Trophoblast cell (in vitro differentiated cells and primary cell): ENCODE data around the gene TXNL1.
"Not testable (repeated sequence)": the region's sequence is repeated elsewhere in the genome, so short reads cannot be mapped to it uniquely, and the experiment has no call there.

ENCODE experiments used
- DNase-seq, 2 donors: peaks; one replicate each; pipeline ENCODE4 v3.0.0-alpha.2; 2016
- H2AFZ ChIP-seq: 2 replicates; pipeline ENCODE4 v1.6.1; 2013; ENCODE audit warnings: low read length, moderate library complexity, mild to moderate bottlenecking; ENCODE audit not compliant: insufficient read depth, poor library complexity
- H2AK5ac ChIP-seq: 2 replicates; pipeline ENCODE4 v1.6.1; 2013; ENCODE audit warnings: mild to moderate bottlenecking, low read length
- H2BK120ac ChIP-seq: 2 replicates; pipeline ENCODE4 v1.6.1; 2013; ENCODE audit warnings: low read length, mild to moderate bottlenecking, moderate library complexity; ENCODE audit not compliant: insufficient read depth, poor library complexity
- H2BK12ac ChIP-seq: 2 replicates; pipeline ENCODE4 v1.6.1; 2013; ENCODE audit warnings: mild to moderate bottlenecking, low read length, moderate library complexity
- H2BK5ac ChIP-seq: 2 replicates; pipeline ENCODE4 v1.6.1; 2013; ENCODE audit warnings: low read length, low read depth, moderate library complexity, mild to moderate bottlenecking; ENCODE audit not compliant: poor library complexity
- H3K14ac ChIP-seq: 2 replicates; pipeline ENCODE4 v1.6.1; 2013; ENCODE audit warnings: mild to moderate bottlenecking, low read length
- H3K18ac ChIP-seq: 2 replicates; pipeline ENCODE4 v1.6.1; 2013; ENCODE audit warnings: mild to moderate bottlenecking, low read length
- H3K23ac ChIP-seq: 2 replicates; pipeline ENCODE4 v1.6.1; 2013; ENCODE audit warnings: low read length
- H3K27ac ChIP-seq: 2 replicates; pipeline ENCODE4 v1.5.1; 2013; ENCODE audit warnings: low read depth, mild to moderate bottlenecking, inconsistent platforms, low read length, moderate library complexity
- H3K27me3 ChIP-seq: 2 replicates; pipeline ENCODE4 v1.6.1; 2013; ENCODE audit warnings: inconsistent platforms, mild to moderate bottlenecking, low read length, moderate library complexity; ENCODE audit not compliant: insufficient read depth
- H3K36me3 ChIP-seq, 2 experiments: 1 replicate in 1 of 2; 2 replicates in 1 of 2; pipeline ENCODE4 v1.6.1; 2013; ENCODE audit warnings: low read length in 2 of 2, mild to moderate bottlenecking in 2 of 2, moderate library complexity in 1 of 2; ENCODE audit not compliant: insufficient read depth in 2 of 2, control insufficient read depth in 1 of 2
- H3K4ac ChIP-seq: 2 replicates; pipeline ENCODE4 v1.6.1; 2013; ENCODE audit warnings: low read depth, mild to moderate bottlenecking, low read length, moderate library complexity
- H3K4me1 ChIP-seq, 2 experiments: 1 replicate in 1 of 2; 2 replicates in 1 of 2; pipeline ENCODE4 v1.6.1; 2013; ENCODE audit warnings: low read length in 2 of 2, mild to moderate bottlenecking in 2 of 2, moderate library complexity in 1 of 2; ENCODE audit not compliant: insufficient read depth in 2 of 2, control insufficient read depth in 1 of 2
- H3K4me2 ChIP-seq: 2 replicates; pipeline ENCODE4 v1.6.1; 2013; ENCODE audit warnings: inconsistent platforms, mild to moderate bottlenecking, low read length, moderate library complexity
- H3K4me3 ChIP-seq: 2 replicates; pipeline ENCODE4 v1.5.1; 2013; ENCODE audit warnings: mild to moderate bottlenecking, low read depth, low read length, inconsistent platforms
- H3K79me1 ChIP-seq: one replicate; pipeline ENCODE4 v1.6.1; 2013; ENCODE audit warnings: low read length
- H3K79me2 ChIP-seq: 2 replicates; pipeline ENCODE4 v1.6.1; 2013; ENCODE audit warnings: low read length, mild to moderate bottlenecking; ENCODE audit not compliant: control insufficient read depth, insufficient read depth, poor library complexity
- H3K9ac ChIP-seq: 2 replicates; pipeline ENCODE4 v1.6.1; 2013; ENCODE audit warnings: mild to moderate bottlenecking, low read length
- H3K9me3 ChIP-seq: 2 replicates; pipeline ENCODE4 v1.6.1; 2013; ENCODE audit warnings: low read depth, mild to moderate bottlenecking, control low read depth, inconsistent platforms, low read length; ENCODE audit not compliant: insufficient read depth
- H4K12ac ChIP-seq: 2 replicates; pipeline ENCODE4 v1.6.1; 2013; ENCODE audit warnings: low read depth, mild to moderate bottlenecking, low read length, moderate library complexity
- H4K8ac ChIP-seq: 2 replicates; pipeline ENCODE4 v1.6.1; 2013; ENCODE audit warnings: low read depth, mild to moderate bottlenecking, low read length, moderate library complexity
- H4K91ac ChIP-seq: one replicate; pipeline ENCODE4 v1.6.1; 2013; ENCODE audit warnings: low read depth, mild to moderate bottlenecking, low read length, moderate library complexity
- WGBS: extraction: QIAGEN DNeasy Blood & Tissue Kit; methylation state at CpG from one replicate; pipeline ENCODE4 v1.1.7; 2013; ENCODE audit warnings: missing lambda C conversion rate; ENCODE audit not compliant: insufficient read length, insufficient coverage; ENCODE audit errors: extremely low coverage; 5-methylcytosine and 5-hydroxymethylcytosine counted together

Gene TXNL1

DNA sequence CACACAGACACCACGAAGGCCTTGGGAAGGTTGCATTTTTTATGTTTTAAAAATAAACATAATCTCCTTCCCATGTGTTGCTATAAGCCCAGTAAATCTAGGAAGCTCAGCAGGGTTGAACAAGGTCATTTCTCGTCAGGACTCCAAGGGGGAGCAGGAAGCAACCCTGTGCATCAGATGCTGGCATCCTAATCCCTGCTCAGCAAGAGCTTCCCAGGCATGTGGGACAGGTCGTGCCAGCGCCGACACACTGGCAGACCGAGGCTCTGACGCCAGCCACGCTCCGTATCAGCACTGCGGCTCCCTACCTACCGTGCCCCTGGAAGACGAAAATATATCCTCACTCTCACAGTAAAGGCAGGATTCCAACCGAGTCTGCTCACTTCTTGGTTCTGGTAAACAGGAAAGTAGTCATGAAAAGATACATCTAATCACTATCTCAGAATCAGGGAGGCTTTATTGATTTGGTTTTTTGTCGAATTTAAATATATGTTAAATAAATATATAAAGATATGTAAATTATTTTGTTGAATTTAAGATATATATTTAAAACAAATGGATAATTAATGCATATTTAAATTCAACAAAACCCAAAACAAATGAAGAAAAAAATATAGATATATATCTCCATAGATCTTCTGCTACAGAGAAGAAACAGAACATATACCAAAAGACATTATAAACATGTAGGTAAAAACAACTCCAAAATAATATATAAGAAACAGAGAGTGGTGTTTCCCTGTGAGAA, 61.4 kb downstream of the TXNL1 start:
- no peak for DNase-seq
- H3K4ac ChIP-seq, result no peak overlapping the region
- H3K9me3 ChIP-seq, result no peaks in the 10 kb centered on the region
- H3K79me1 ChIP-seq, result no peaks in the 10 kb centered on the region
- no peaks in the 10 kb centered on the region for H3K27me3 ChIP-seq
- no peak overlapping the region for H2BK120ac ChIP-seq
- H3K14ac ChIP-seq, result no peak overlapping the region
- peak overlapping the region; percentile 84 for H2BK12ac ChIP-seq
- no peak overlapping the region for H2AFZ ChIP-seq
- no CpG with 5 or more reads among the region's 14 CpGs for WGBS
- no peaks in the 10 kb centered on the region for H3K79me2 ChIP-seq
- no peak overlapping the region for H3K23ac ChIP-seq
- peaks cover 0 to 4% of the 10 kb centered on the region in 2 experiments for H3K4me1 ChIP-seq
- no peak overlapping the region for H3K4me2 ChIP-seq
- no peak overlapping the region for H4K91ac ChIP-seq
- H2AK5ac ChIP-seq, result no peak overlapping the region
- no peak overlapping the region for H3K18ac ChIP-seq
- no peak overlapping the region for H4K8ac ChIP-seq
- no peak overlapping the region for H3K27ac ChIP-seq
- H3K4me3 ChIP-seq, result no peak overlapping the region
- no peak overlapping the region for H3K9ac ChIP-seq
- no peaks in the 10 kb centered on the region for H3K36me3 ChIP-seq
- no peak overlapping the region for H4K12ac ChIP-seq
- H2BK5ac ChIP-seq, result no peak overlapping the region

DNA sequence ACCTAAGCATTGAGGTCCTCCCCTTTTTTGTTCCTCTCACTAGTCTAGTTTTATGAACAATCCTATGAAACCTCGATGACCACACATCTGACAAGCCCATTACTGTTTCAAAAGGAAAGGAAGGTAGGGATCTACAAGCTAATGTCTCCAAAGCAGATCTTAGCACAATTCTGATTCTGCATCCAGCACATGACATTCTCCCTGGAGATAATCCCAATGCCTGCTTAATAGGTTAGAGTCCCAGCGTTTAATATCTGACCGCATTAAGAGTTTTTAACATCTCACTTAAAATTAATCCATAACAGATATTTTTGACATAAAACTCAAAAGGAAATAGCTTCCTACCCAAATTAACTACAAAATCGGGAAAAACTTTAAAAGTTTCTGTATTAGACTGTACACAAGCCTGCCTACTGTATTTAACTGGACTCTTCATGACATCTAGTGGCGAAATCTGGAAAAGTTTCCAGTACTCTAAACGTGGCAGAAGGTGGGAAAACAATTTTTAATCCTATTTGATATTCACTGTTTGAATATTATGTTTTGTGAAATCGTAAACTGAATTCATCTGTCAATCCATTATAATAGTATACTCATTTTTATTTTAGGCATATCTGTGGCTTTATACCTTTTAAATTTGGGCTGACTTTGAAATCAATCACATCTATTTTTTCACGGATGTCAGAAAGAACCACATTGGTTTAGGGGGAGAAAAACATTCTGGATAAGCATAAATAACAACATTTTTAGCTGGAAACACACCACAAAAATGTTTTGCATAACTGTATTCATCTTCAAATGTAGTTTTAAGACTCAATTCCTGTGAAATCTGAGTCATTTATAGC, 62.4 kb downstream of the TXNL1 start:
- WGBS, result no CpG with 5 or more reads among the region's 8 CpGs
- Histone ChIP-seq H3K18ac (no peak overlapping the region), H2BK5ac (no peak overlapping the region), H2BK120ac (no peak overlapping the region), H3K79me1 (no peaks in the 10 kb centered on the region), H3K27ac (no peak overlapping the region), H3K27me3 (no peaks in the 10 kb centered on the region), H3K23ac (no peak overlapping the region), H3K4me1 (peaks cover 0 to 4% of the 10 kb centered on the region in 2 experiments), H3K4me3 (no peak overlapping the region), H4K91ac (no peak overlapping the region), H3K14ac (no peak overlapping the region), H3K9me3 (no peaks in the 10 kb centered on the region), H2AFZ (no peak overlapping the region), H4K8ac (no peak overlapping the region), H3K79me2 (no peaks in the 10 kb centered on the region), H3K36me3 (no peaks in the 10 kb centered on the region), H2BK12ac (no peak overlapping the region), H3K4ac (no peak overlapping the region), H3K9ac (no peak overlapping the region), H4K12ac (no peak overlapping the region), H3K4me2 (no peak overlapping the region), H2AK5ac (no peak overlapping the region)
- DNase-seq, result peak; percentile 12 to 74

DNA sequence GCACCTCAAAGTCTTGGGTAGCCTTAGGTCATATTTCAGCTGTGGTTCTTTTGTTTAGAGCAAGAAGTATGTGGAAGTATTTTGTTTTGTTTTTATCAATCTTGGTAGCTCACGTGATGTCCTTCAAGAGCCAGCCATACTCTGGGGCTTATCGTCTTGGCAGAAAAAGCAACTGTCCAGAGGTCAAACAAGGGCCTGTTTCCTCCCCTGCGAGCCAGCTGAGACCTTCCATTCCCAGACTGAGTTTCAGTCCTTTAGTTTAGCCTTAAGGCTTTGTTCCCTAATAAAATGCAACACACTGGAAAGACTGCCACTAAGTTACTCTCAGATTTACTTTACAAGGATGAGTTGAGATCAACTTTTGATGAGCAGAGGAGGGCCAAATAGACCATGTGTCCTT, 63.5 kb downstream of the TXNL1 start:
- no peaks in the 10 kb centered on the region for H3K79me2 ChIP-seq
- H3K27me3 ChIP-seq, result no peaks in the 10 kb centered on the region
- H2BK120ac ChIP-seq, result no peak overlapping the region
- peaks cover 0 to 4% of the 10 kb centered on the region in 2 experiments for H3K4me1 ChIP-seq
- no peak overlapping the region for H2AK5ac ChIP-seq
- H3K27ac ChIP-seq, result no peak overlapping the region
- no peak overlapping the region for H4K91ac ChIP-seq
- no CpG with 5 or more reads among the region's 3 CpGs for WGBS
- no peak overlapping the region for H2BK5ac ChIP-seq
- no peak overlapping the region for H3K23ac ChIP-seq
- no peak for DNase-seq
- H3K4me2 ChIP-seq, result no peak overlapping the region
- H4K8ac ChIP-seq, result no peak overlapping the region
- H3K36me3 ChIP-seq, result no peaks in the 10 kb centered on the region
- H3K9ac ChIP-seq, result no peak overlapping the region
- H3K9me3 ChIP-seq, result no peaks in the 10 kb centered on the region
- no peak overlapping the region for H3K18ac ChIP-seq
- H2BK12ac ChIP-seq, result peak overlapping the region; percentile 6
- H3K4ac ChIP-seq, result no peak overlapping the region
- no peak overlapping the region for H2AFZ ChIP-seq
- no peak overlapping the region for H3K14ac ChIP-seq
- H4K12ac ChIP-seq, result no peak overlapping the region
- no peak overlapping the region for H3K4me3 ChIP-seq
- H3K79me1 ChIP-seq, result no peaks in the 10 kb centered on the region

DNA sequence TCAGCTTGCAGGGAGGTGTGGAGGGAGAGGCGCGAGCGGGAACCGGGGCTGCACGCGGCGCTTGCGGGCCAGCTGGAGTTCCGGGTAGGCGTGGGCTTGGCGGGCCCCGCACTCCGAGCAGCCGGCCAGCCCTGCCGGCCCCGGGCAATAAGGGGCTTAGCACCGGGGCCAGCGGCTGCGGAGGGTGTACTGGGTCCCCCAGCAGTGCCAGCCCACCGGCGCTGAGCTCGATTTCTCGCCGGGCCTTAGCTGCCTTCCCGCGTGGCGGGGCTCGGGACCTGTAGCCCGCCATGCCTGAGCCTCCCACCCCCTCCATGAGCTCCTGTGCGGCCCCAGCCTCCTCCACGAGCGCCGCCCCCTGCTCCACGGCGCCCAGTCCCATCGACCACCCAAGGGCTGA, 66.1 kb downstream of the TXNL1 start:
- H4K91ac ChIP-seq, result not testable (repeated sequence)

More for the DNA sequence above, 66.1 kb downstream of the TXNL1 start:
- not testable (repeated sequence) for H3K36me3 ChIP-seq, H3K4me2 ChIP-seq, H3K4me1 ChIP-seq, H3K9me3 ChIP-seq, H4K12ac ChIP-seq, DNase-seq, H3K27ac ChIP-seq, H3K27me3 ChIP-seq, H2BK12ac ChIP-seq, H3K4me3 ChIP-seq, H2AFZ ChIP-seq, H3K9ac ChIP-seq, H4K8ac ChIP-seq, H3K79me1 ChIP-seq, H3K23ac ChIP-seq, H2AK5ac ChIP-seq, H3K79me2 ChIP-seq, H3K18ac ChIP-seq, H2BK120ac ChIP-seq, H3K14ac ChIP-seq, H2BK5ac ChIP-seq, H3K4ac ChIP-seq
- WGBS, result no CpG with 5 or more reads among the region's 36 CpGs
